ENCODE results near the gene RGPD8. TPM values are rescaled to one million over a fixed set of nuclear protein-coding genes. Genes with fewer than 3 reads are reported as not detected.

RGPD8 gene
- polyA plus RNA-seq, 1 of the 3 experiments (the other 2 are of a cell fraction): 0.76 TPM

- TF ChIP-seq USF2 (IDR thresholded peaks at IDR 0.05; ENCODE audit: borderline replicate concordance, low read depth, low read length) (no peak), PBX3 (IDR thresholded peaks at IDR 0.05) (no peak)
Measured at GRCh38 chr2:112335600-112335999, 97.8 kb downstream of the RGPD8 start (continued).

- ChIA-PET CTCF (no interaction called here), POLR2A (no interaction called here)
- H3K9me3 ChIP-seq: no peaks in the 10 kb centered on the region
- no peaks in the 10 kb centered on the region for H3K79me2 ChIP-seq (ENCODE audit: insufficient read depth)
- no peak overlapping the region for H3K4me2 ChIP-seq
- 79% methylated on average over 5 of the region's 5 CpGs for WGBS (ENCODE audit: low lambda C conversion rate)
- H3K4me1 ChIP-seq (ENCODE audit: control insufficient read depth in 1 of 2, insufficient read depth in 2 of 2, low read depth in 1 of 2, low read length in 1 of 2): no peaks in the 10 kb centered on the region
- H3K9ac ChIP-seq: no peak overlapping the region
- peaks cover 11 to 23% of the 10 kb centered on the region in 2 experiments for H3K36me3 ChIP-seq (replicated peaks in 1 of 2; ENCODE audit: control insufficient read depth in 1 of 2, insufficient read depth in 2 of 2, low read length in 1 of 2)
- H4K20me1 ChIP-seq (ENCODE audit: insufficient read depth): no peaks in the 10 kb centered on the region
- no peak for DNase-seq
- no peaks in the 10 kb centered on the region for H3F3A ChIP-seq (replicated peaks; ENCODE audit: insufficient read depth)
- H3K9me2 ChIP-seq: no peaks in the 10 kb centered on the region
- H3K27me3 ChIP-seq (ENCODE audit: insufficient read depth): no peaks in the 10 kb centered on the region
- no peak overlapping the region for H3K4me3 ChIP-seq (ENCODE audit: low read depth in 2 of 2, low read length in 1 of 2)
- no peak overlapping the region for H3K27ac ChIP-seq (ENCODE audit: low read depth in 2 of 2, low read length in 1 of 2)
- H2AFZ ChIP-seq (ENCODE audit: low read depth): no peak overlapping the region
- TF ChIP-seq USF1 (IDR thresholded peaks at IDR 0.05; ENCODE audit: borderline replicate concordance, low read depth): no peak
- no peak for TF ChIP-seq RXRA (IDR thresholded peaks at IDR 0.05; ENCODE audit: borderline replicate concordance, low read depth)
- no peak for TF ChIP-seq RCOR1 (IDR thresholded peaks at IDR 0.05; ENCODE audit: low read length)
- no peak for TF ChIP-seq RFX5 (IDR thresholded peaks at IDR 0.05; ENCODE audit: low read length)
- TF ChIP-seq REST (IDR thresholded peaks at IDR 0.05; ENCODE audit: low read depth, low read length): no peak
- TF ChIP-seq GABPA (IDR thresholded peaks at IDR 0.05; ENCODE audit: low read depth): no peak
- no peak for TF ChIP-seq NRF1 (IDR thresholded peaks at IDR 0.05; ENCODE audit: low read depth, low read length)
- TF ChIP-seq RAD21 (IDR thresholded peaks at IDR 0.05; ENCODE audit: low read length): no peak
- no peak for TF ChIP-seq GATA2 (CRISPR knock-in tag; IDR thresholded peaks at IDR 0.05)
- TF ChIP-seq IRF3 (IDR thresholded peaks at IDR 0.05; ENCODE audit: low read depth, low read length): no peak
- TF ChIP-seq FOXJ3 (CRISPR knock-in tag; IDR thresholded peaks at IDR 0.05): no peak
Measured at GRCh38 chr2:112332123-112332696, 101.2 kb downstream of the RGPD8 start.
